SJSA1 (cell line): ENCODE data around the gene ABR. TPM values are rescaled to one million over a fixed set of nuclear protein-coding genes. Genes with fewer than 3 reads are reported as not detected.
A peak's percentile ranks its signal among the peaks of the same experiment; 100 is the strongest.
"Not testable (repeated sequence)": the region's sequence is repeated elsewhere in the genome, so short reads cannot be mapped to it uniquely, and the experiment has no call there.

Experiments
- DNase-seq, 2 experiments: peaks; one replicate each; pipeline ENCODE4 v3.0.0-alpha.2; 2015 to 2020; ENCODE audit warnings: low spot score in 2 of 2, low read depth in 1 of 2
- H3K27ac ChIP-seq: fragments of 250-450 bp; sonication (Bioruptor Pico); 2 replicates; pipeline ENCODE4 v1.5.1; 2020; ENCODE audit warnings: mild to moderate bottlenecking, moderate library complexity
- H3K27me3 ChIP-seq: fragments of 250-450 bp; sonication (Bioruptor Pico); replicated peaks from 2 replicates; pipeline ENCODE4 v1.5.1; 2020; ENCODE audit warnings: mild to moderate bottlenecking, moderate library complexity
- H3K36me3 ChIP-seq: fragments of 250-450 bp; sonication (Bioruptor Pico); 2 replicates; pipeline ENCODE4 v1.5.1; 2020; ENCODE audit warnings: mild to moderate bottlenecking
- H3K4me1 ChIP-seq: fragments of 250-450 bp; sonication (Bioruptor Pico); replicated peaks from 2 replicates; pipeline ENCODE4 v1.6.1; 2021; ENCODE audit warnings: mild to moderate bottlenecking
- H3K4me3 ChIP-seq: fragments of 250-450 bp; sonication (Bioruptor Pico); 2 replicates; pipeline ENCODE4 v1.5.1; 2020; ENCODE audit warnings: mild to moderate bottlenecking
- H3K9me3 ChIP-seq: fragments of 250-450 bp; sonication (Bioruptor Pico); replicated peaks from 2 replicates; pipeline ENCODE4 v1.5.1; 2020; ENCODE audit warnings: mild to moderate bottlenecking
- total RNA-seq: library from RNA; depleted of rRNA; stranded (reverse); fragments of >200 nt; shearing (Covaris generic); gene quantifications from 2 replicates; pipeline ENCODE4 v1.2.3, GENCODE V29; 2014

The ABR gene
- total RNA-seq, 1 experiment from 2014 or later, result 16.7 TPM

- Histone ChIP-seq H3K4me3 (no peak overlapping the region), H3K27ac (no peak overlapping the region), H3K36me3 (peaks cover 34% of the 10 kb centered on the region), H3K4me1 (no peaks in the 10 kb centered on the region), H3K27me3 (no peaks in the 10 kb centered on the region), H3K9me3 (no peaks in the 10 kb centered on the region)
- DNase-seq, result no peak
Observed at GRCh38 chr17:1071103-1071825, 108.5 kb downstream of the ABR start.

GRCh38 chr17:1070411-1070810 is 109.4 kb downstream of the ABR start:
- H3K36me3 ChIP-seq, result peaks cover 41% of the 10 kb centered on the region
- no peaks in the 10 kb centered on the region for H3K9me3 ChIP-seq

GRCh38 chr17:1069847-1070246 is 109.9 kb downstream of the ABR start:
- no peaks in the 10 kb centered on the region for H3K4me1 ChIP-seq
- no peak overlapping the region for H3K27ac ChIP-seq
- no peaks in the 10 kb centered on the region for H3K27me3 ChIP-seq
- H3K4me3 ChIP-seq, result no peak overlapping the region
- no peak for DNase-seq
- no peaks in the 10 kb centered on the region for H3K9me3 ChIP-seq
- H3K36me3 ChIP-seq, result peaks cover 41% of the 10 kb centered on the region

More at GRCh38 chr17:1070411-1070810, 109.4 kb downstream of the ABR start:
- no peaks in the 10 kb centered on the region for H3K27me3 ChIP-seq
- no peak for DNase-seq
- no peaks in the 10 kb centered on the region for H3K4me1 ChIP-seq
- H3K27ac ChIP-seq, result no peak overlapping the region
- H3K4me3 ChIP-seq, result no peak overlapping the region

GRCh38 chr17:1068356-1068755 is 111.4 kb downstream of the ABR start:
- Histone ChIP-seq H3K9me3 (no peaks in the 10 kb centered on the region), H3K27ac (no peak overlapping the region), H3K27me3 (no peaks in the 10 kb centered on the region), H3K36me3 (peaks cover 38% of the 10 kb centered on the region), H3K4me1 (no peaks in the 10 kb centered on the region), H3K4me3 (no peak overlapping the region)
- no peak for DNase-seq

- Histone ChIP-seq H3K4me1 (no peaks in the 10 kb centered on the region), H3K9me3 (no peaks in the 10 kb centered on the region), H3K27ac (no peak overlapping the region), H3K4me3 (no peak overlapping the region), H3K36me3 (peaks cover 38% of the 10 kb centered on the region), H3K27me3 (no peaks in the 10 kb centered on the region)
- DNase-seq, result no peak
Observed at GRCh38 chr17:1067282-1067956, 112.4 kb downstream of the ABR start.

GRCh38 chr17:1065416-1065815 is 114.4 kb downstream of the ABR start:
- H3K27me3 ChIP-seq, result not testable (repeated sequence)

GRCh38 chr17:1060991-1061390 is 118.8 kb downstream of the ABR start:
- H3K27ac ChIP-seq, result no peak overlapping the region
- no peak overlapping the region for H3K4me3 ChIP-seq
- no peaks in the 10 kb centered on the region for H3K9me3 ChIP-seq
- peaks cover 35% of the 10 kb centered on the region for H3K36me3 ChIP-seq
- no peaks in the 10 kb centered on the region for H3K27me3 ChIP-seq
- H3K4me1 ChIP-seq, result peaks cover 12% of the 10 kb centered on the region
- peak; percentile 69 to 96 for DNase-seq

More at GRCh38 chr17:1065416-1065815, 114.4 kb downstream of the ABR start:
- not testable (repeated sequence) for H3K9me3 ChIP-seq, H3K27ac ChIP-seq, H3K4me3 ChIP-seq, DNase-seq
- peaks cover 12% of the 10 kb centered on the region for H3K4me1 ChIP-seq
- peaks cover 35% of the 10 kb centered on the region for H3K36me3 ChIP-seq

- H3K36me3 ChIP-seq, result peaks cover 39% of the 10 kb centered on the region
- peaks cover 12% of the 10 kb centered on the region for H3K4me1 ChIP-seq
- no peak overlapping the region for H3K4me3 ChIP-seq
- H3K27me3 ChIP-seq, result no peaks in the 10 kb centered on the region
- H3K27ac ChIP-seq, result no peak overlapping the region
- H3K9me3 ChIP-seq, result no peaks in the 10 kb centered on the region
- no peak for DNase-seq
Observed at GRCh38 chr17:1059131-1059795, 120.5 kb downstream of the ABR start.

- DNase-seq, result peak; percentile 66 to 83
- Histone ChIP-seq H3K27me3 (no peaks in the 10 kb centered on the region), H3K36me3 (peaks cover 43% of the 10 kb centered on the region), H3K27ac (no peak overlapping the region), H3K4me1 (peaks cover 12% of the 10 kb centered on the region), H3K9me3 (no peaks in the 10 kb centered on the region), H3K4me3 (no peak overlapping the region)
Observed at GRCh38 chr17:1058423-1059130, 121.2 kb downstream of the ABR start.

GRCh38 chr17:1056761-1057160 is 123.0 kb downstream of the ABR start:
- Histone ChIP-seq H3K27ac (no peak overlapping the region), H3K4me3 (no peak overlapping the region), H3K36me3 (peaks cover 45% of the 10 kb centered on the region)

GRCh38 chr17:1055751-1056645 is 123.8 kb downstream of the ABR start:
- Histone ChIP-seq H3K4me3 (no peak overlapping the region), H3K9me3 (no peaks in the 10 kb centered on the region), H3K27ac (no peak overlapping the region), H3K27me3 (no peaks in the 10 kb centered on the region), H3K36me3 (peaks cover 45% of the 10 kb centered on the region), H3K4me1 (peaks cover 5% of the 10 kb centered on the region)
- peak; percentile 31 to 62 for DNase-seq

More at GRCh38 chr17:1056761-1057160, 123.0 kb downstream of the ABR start:
- no peaks in the 10 kb centered on the region for H3K9me3 ChIP-seq
- peaks cover 12% of the 10 kb centered on the region for H3K4me1 ChIP-seq
- no peaks in the 10 kb centered on the region for H3K27me3 ChIP-seq
- DNase-seq, result no peak

- DNase-seq, result no peak
- peaks cover 41% of the 10 kb centered on the region for H3K36me3 ChIP-seq
- H3K27ac ChIP-seq, result no peak overlapping the region
- no peaks in the 10 kb centered on the region for H3K4me1 ChIP-seq
- no peak overlapping the region for H3K4me3 ChIP-seq
- H3K27me3 ChIP-seq, result no peaks in the 10 kb centered on the region
- no peaks in the 10 kb centered on the region for H3K9me3 ChIP-seq
Observed at GRCh38 chr17:1055231-1055630, 124.5 kb downstream of the ABR start.

GRCh38 chr17:1054656-1055055 is 125.1 kb downstream of the ABR start:
- Histone ChIP-seq H3K36me3 (peaks cover 36% of the 10 kb centered on the region), H3K9me3 (no peaks in the 10 kb centered on the region), H3K4me3 (no peak overlapping the region)

More at GRCh38 chr17:1054656-1055055, 125.1 kb downstream of the ABR start:
- Histone ChIP-seq H3K4me1 (no peaks in the 10 kb centered on the region), H3K27ac (no peak overlapping the region), H3K27me3 (no peaks in the 10 kb centered on the region)
- no peak for DNase-seq
